GM10266 (cell line): ENCODE results near the gene CARS2.
"Not testable (repeated sequence)": the region's sequence is repeated elsewhere in the genome, so short reads cannot be mapped to it uniquely, and the experiment has no call there.

Experiments used
- DNase-seq: peaks from one replicate; pipeline ENCODE4 v3.0.0; 2012; ENCODE audit errors: extremely low spot score
- CTCF ChIP-seq: IDR thresholded peaks from 2 replicates; pipeline ENCODE4 v1.5.1; 2012; ENCODE audit warnings: mild to moderate bottlenecking, low read depth; ENCODE audit not compliant: control insufficient read depth, insufficient read depth; ENCODE audit errors: missing control alignments

The CARS2 gene

GRCh38 chr13:110665491-110666254 is 40.2 kb downstream of the CARS2 start:
- no peak for TF ChIP-seq CTCF
- DNase-seq: no peak

- no peak for DNase-seq
- TF ChIP-seq CTCF: no peak
These were observed 41.2 kb downstream of the CARS2 start for GRCh38 chr13:110664673-110665072.

GRCh38 chr13:110664041-110664440 is 41.9 kb downstream of the CARS2 start:
- TF ChIP-seq CTCF: no peak
- no peak for DNase-seq

- no peak for DNase-seq
- no peak for TF ChIP-seq CTCF
These were observed 42.4 kb downstream of the CARS2 start for GRCh38 chr13:110663491-110663890.

GRCh38 chr13:110662777-110663443 is 43.0 kb downstream of the CARS2 start:
- TF ChIP-seq CTCF: no peak
- DNase-seq: no peak

GRCh38 chr13:110662091-110662490 is 43.8 kb downstream of the CARS2 start:
- no peak for DNase-seq
- no peak for TF ChIP-seq CTCF

GRCh38 chr13:110661256-110661655 is 44.7 kb downstream of the CARS2 start:
- TF ChIP-seq CTCF: no peak

GRCh38 chr13:110658218-110658911 is 47.6 kb downstream of the CARS2 start:
- not testable (repeated sequence) for DNase-seq

More at GRCh38 chr13:110661256-110661655, 44.7 kb downstream of the CARS2 start:
- DNase-seq: no peak
